MM.1S (cell line): ENCODE measurements around the gene PI4KA.
"Not testable (repeated sequence)": the region's sequence is repeated elsewhere in the genome, so short reads cannot be mapped to it uniquely, and the experiment has no call there.

Experiments
- DNase-seq: peaks from one replicate; pipeline ENCODE4 v3.0.0-alpha.2; 2015
- H2AFZ ChIP-seq: fragments of 300-600 bp; sonication (generic); 2 replicates; pipeline ENCODE4 v1.6.0; 2016; ENCODE audit warnings: antibody characterized with exemption, low read length
- H3F3A ChIP-seq: fragments of 300-600 bp; sonication (generic); 2 replicates; pipeline ENCODE4 v1.6.1; 2016; ENCODE audit warnings: mild to moderate bottlenecking, antibody characterized with exemption, low read length, moderate library complexity, mixed read lengths; ENCODE audit not compliant: insufficient read depth
- H3K27ac ChIP-seq: fragments of 300-600 bp; sonication (generic); 2 replicates; pipeline ENCODE4 v1.5.1; 2016; ENCODE audit warnings: mild to moderate bottlenecking, low read length
- H3K27me3 ChIP-seq: fragments of 300-600 bp; sonication (generic); replicated peaks from 2 replicates; pipeline ENCODE4 v1.6.0; 2016; ENCODE audit warnings: low read length; ENCODE audit not compliant: insufficient read depth
- H3K36me3 ChIP-seq: fragments of 300-600 bp; sonication (generic); replicated peaks from 2 replicates; pipeline ENCODE4 v1.6.1; 2016; ENCODE audit warnings: mild to moderate bottlenecking, low read length, mixed read lengths; ENCODE audit not compliant: insufficient read depth
- H3K4me1 ChIP-seq: fragments of 300-600 bp; sonication (generic); 2 replicates; pipeline ENCODE4 v1.6.1; 2016; ENCODE audit warnings: low read length, mixed read lengths
- H3K4me2 ChIP-seq: fragments of 300-600 bp; sonication (generic); 2 replicates; pipeline ENCODE4 v1.6.0; 2016; ENCODE audit warnings: low read depth, low read length
- H3K4me3 ChIP-seq: fragments of 300-600 bp; sonication (generic); 2 replicates; pipeline ENCODE4 v1.5.1; 2016; ENCODE audit warnings: low read length, mixed read lengths
- H3K79me2 ChIP-seq: fragments of 300-600 bp; sonication (generic); 2 replicates; pipeline ENCODE4 v1.6.1; 2016; ENCODE audit warnings: mixed run types, low read length, mixed read lengths
- H3K9ac ChIP-seq: fragments of 300-600 bp; sonication (generic); 2 replicates; pipeline ENCODE4 v1.6.1; 2016; ENCODE audit warnings: low read length, mixed read lengths
- H3K9me2 ChIP-seq: fragments of 300-600 bp; sonication (generic); replicated peaks from 2 replicates; pipeline ENCODE4 v1.6.1; 2016; ENCODE audit warnings: mild to moderate bottlenecking, low read length, mixed read lengths; ENCODE audit not compliant: insufficient read depth
- H3K9me3 ChIP-seq: fragments of 300-600 bp; sonication (generic); replicated peaks from 2 replicates; pipeline ENCODE4 v1.6.1; 2016; ENCODE audit warnings: mild to moderate bottlenecking, low read length, mixed read lengths; ENCODE audit not compliant: insufficient read depth
- H4K20me1 ChIP-seq: fragments of 300-600 bp; sonication (generic); 2 replicates; pipeline ENCODE4 v1.6.1; 2016; ENCODE audit warnings: mild to moderate bottlenecking, low read length, moderate library complexity, mixed read lengths; ENCODE audit not compliant: insufficient read depth
- CTCF ChIP-seq: fragments of 300-600 bp; sonication (generic); IDR thresholded peaks from 2 replicates; pipeline ENCODE4 v1.5.1; 2016; ENCODE audit warnings: antibody characterized with exemption, low read length, mixed read lengths
- EZH2 ChIP-seq: fragments of 300-600 bp; sonication (generic); optimal IDR thresholded peaks from 2 replicates; pipeline ENCODE3; 2017; ENCODE audit warnings: low read depth, mild to moderate bottlenecking, antibody characterized with exemption, low read length, mixed read lengths
- EZH2phosphoT487 ChIP-seq: fragments of 300-600 bp; sonication (generic); IDR thresholded peaks from 2 replicates; pipeline ENCODE4 v1.6.1; 2018; ENCODE audit warnings: antibody characterized with exemption, low read length

Gene PI4KA

DNA sequence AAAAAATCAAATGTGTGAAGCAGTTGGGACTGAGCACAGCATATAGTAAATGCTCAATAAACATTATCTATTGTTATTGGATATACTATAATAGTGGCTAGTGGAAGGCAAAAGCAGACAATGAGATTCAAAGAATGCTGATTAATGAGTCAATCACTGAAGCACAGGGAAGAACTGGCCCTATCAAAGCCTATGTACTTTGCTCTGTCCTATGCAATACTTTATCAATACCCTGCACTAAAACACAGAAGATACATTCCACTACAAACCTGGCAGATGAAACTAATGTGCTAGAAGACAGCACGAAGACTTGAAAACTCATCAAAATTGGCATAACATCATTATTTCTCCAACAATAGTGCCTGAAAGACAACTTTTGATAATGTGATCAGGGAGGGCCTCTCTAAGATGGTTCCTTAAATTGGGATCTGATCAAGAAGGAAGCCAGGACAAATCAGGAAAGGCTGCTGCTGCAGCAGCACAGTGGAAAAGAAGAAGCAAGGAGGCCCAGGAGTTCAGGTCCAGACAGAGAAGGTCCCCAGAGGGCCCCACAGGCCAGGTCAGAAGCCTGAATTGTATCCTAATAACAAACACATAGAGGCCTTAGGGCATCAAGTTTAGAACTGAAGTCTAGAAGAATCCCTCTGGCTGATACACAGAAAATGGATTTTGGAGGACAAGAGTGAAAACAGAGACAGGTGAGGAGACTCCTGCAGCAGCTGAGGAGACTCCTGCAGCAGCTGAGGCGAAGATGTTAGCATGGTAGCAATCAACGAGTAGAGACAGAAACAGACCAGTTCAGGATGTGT lies 18.6 kb downstream of the PI4KA start:
- DNase-seq = no peak
- Histone ChIP-seq H3K27me3 (no peaks in the 10 kb centered on the region), H3K4me3 (no peak overlapping the region), H3K36me3 (no peaks in the 10 kb centered on the region), H3K4me1 (peaks cover 8% of the 10 kb centered on the region), H3K9me3 (no peaks in the 10 kb centered on the region), H4K20me1 (peaks cover 21% of the 10 kb centered on the region; the same call in 1 of the 2 replicates), H3K9me2 (no peaks in the 10 kb centered on the region), H3K9ac (no peak overlapping the region), H3K27ac (no peak overlapping the region), H3F3A (peaks cover 4% of the 10 kb centered on the region; the same call in 1 of the 2 replicates), H2AFZ (no peak overlapping the region), H3K79me2 (peaks cover 87% of the 10 kb centered on the region), H3K4me2 (no peak overlapping the region)
- TF ChIP-seq EZH2 = no peak
- TF ChIP-seq EZH2phosphoT487 = no peak
- no peak for TF ChIP-seq CTCF

- H2AFZ ChIP-seq, H3K4me3 ChIP-seq, H3K27ac ChIP-seq, H3K9me2 ChIP-seq, H3K4me1 ChIP-seq, H3K9ac ChIP-seq, H3K9me3 ChIP-seq, H3F3A ChIP-seq, H3K4me2 ChIP-seq, H3K27me3 ChIP-seq, H3K36me3 ChIP-seq, DNase-seq: not testable (repeated sequence)
- H4K20me1 ChIP-seq = peaks cover 17% of the 10 kb centered on the region; the same call in 1 of the 2 replicates
- H3K79me2 ChIP-seq = peaks cover 85% of the 10 kb centered on the region
Observed at GRCh38 chr22:20839354-20839753, 19.3 kb downstream of the PI4KA start.

GRCh38 chr22:20836987-20837823 lies 21.4 kb downstream of the PI4KA start:
- Histone ChIP-seq H3K9me3 (no peaks in the 10 kb centered on the region), H2AFZ (no peak overlapping the region), H3K9ac (no peak overlapping the region), H3K4me2 (no peak overlapping the region), H3K4me3 (no peak overlapping the region), H3K4me1 (peaks cover 8% of the 10 kb centered on the region), H3K9me2 (no peaks in the 10 kb centered on the region), H3K79me2 (peaks cover 68% of the 10 kb centered on the region), H4K20me1 (peaks cover 10% of the 10 kb centered on the region; the same call in 1 of the 2 replicates), H3K27ac (no peak overlapping the region), H3K27me3 (no peaks in the 10 kb centered on the region), H3F3A (peaks cover 4% of the 10 kb centered on the region; the same call in 1 of the 2 replicates), H3K36me3 (no peaks in the 10 kb centered on the region)
- DNase-seq = no peak
- TF ChIP-seq EZH2phosphoT487 (no peak), CTCF (no peak), EZH2 (no peak)
